VCaP (cell line): ENCODE data around the gene BFSP2.

Experiments used
- H3K27ac ChIP-seq: fragments of 450-650 bp; 2 replicates; pipeline ENCODE4 v1.5.1; 2017
- CTCF ChIP-seq: fragments of 450-650 bp; conservative IDR thresholded peaks from 2 replicates; pipeline ENCODE4 v1.5.1; 2017; ENCODE audit warnings: mild to moderate bottlenecking, moderate library complexity

The BFSP2 gene

DNA sequence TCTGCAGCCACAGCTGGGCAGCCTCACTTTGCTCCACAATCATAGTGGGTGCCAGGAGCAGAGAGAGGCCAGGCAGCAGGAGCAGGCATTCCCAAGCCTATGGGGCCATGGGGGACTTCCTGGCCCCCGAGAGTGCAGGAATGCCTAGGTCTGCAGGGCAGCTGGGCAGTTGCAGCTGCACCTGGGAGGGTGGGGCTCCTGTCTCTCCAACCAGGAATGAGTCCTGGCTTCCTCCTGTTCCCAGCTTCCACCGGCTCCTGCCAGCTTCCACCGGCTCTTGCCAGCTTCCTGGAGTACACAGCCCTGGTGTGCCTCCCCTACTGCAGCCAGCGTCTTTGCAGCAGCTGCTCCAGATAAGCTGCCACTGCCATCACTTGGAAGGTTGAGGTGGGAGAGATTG lies 87.3 kb downstream of the BFSP2 start:
- no peak for TF ChIP-seq CTCF
- H3K27ac ChIP-seq: no peak overlapping the region

DNA sequence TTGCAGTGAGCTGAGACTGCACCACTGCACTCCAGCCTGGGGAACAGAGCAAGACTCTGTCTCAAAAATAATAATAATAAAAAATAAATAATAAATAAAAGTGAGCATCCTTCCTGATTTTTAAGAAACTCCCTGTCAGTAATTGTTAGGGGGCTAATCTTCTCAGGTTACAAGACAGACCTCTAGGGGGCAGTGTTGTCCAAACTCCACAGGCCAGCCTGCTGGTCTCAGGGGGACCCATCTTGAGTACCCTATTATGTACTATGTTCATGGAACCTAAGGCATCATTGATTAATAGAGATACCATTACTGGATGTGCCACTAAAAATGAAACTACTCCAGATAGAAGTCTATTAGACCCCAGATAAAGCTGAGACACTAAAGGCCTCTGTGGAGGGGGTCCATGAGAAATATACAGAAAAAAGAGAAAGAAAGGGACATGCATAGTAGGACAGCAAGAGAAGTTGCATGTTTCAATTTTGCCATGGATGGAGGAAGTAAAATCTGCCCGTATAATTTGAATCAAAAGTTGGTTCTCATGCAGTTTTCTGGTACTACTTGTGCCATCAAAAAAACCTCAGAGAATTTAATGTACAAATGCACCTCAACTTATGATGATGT lies 88.2 kb downstream of the BFSP2 start:
- TF ChIP-seq CTCF: no peak; the same call in 1 of the 2 replicates
- H3K27ac ChIP-seq: no peak overlapping the region

DNA sequence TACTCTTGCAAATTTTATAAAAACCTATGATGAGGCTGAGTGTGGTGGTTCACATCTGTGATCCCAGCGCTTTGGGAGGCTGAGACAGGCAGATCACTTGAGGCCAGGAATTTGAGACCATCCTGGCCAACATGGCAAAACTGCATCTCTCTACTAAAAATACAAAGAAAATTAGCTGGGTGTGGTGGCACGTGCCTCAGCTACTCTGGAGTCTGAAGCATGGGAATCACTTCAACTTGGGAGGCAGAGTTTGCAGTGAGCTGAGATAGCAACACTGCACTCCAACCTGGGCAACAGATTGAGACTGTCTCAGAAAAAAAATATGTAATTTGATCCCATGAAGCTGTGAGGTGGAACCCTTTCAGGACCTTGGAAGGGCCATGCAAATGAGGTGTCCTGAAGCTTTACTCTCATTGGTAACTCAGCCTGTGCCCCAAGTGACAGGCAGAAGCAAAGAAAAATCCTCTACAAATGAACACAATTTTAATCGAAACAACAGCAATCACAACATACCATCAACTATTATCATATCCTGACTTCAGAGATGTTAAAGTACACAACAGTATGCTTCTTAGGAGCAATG lies 89.0 kb downstream of the BFSP2 start:
- no peak overlapping the region for H3K27ac ChIP-seq
- TF ChIP-seq CTCF: no peak

DNA sequence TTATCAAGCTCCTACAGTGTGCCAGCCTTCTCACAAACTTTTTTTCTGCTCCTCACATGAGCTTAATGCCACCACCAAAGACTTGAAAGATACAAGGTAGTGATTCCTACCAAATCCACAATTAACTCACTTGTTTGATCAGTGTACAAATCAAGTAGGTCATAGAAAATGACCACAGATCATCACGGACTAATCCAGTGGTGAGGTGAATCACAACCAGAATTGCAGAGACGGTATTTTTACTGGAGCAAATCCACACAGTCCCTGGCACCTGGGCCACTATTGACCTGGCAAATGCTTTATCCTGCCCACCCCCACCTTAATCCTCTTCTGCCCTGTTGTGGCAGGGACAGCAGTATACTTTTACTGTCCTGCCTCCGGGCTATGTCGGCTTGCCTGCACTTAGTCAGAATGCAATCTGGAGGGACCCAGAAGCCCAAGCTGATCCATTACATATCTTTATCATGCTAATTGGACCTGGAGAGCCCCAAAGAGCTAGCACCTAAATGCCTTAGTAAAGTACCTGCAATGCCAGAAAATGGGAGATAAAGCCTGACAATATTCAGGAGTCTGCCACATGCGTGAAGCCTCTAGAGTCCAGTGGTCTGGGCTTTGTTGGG lies 89.7 kb downstream of the BFSP2 start:
- no peak overlapping the region for H3K27ac ChIP-seq
- TF ChIP-seq CTCF: no peak

DNA sequence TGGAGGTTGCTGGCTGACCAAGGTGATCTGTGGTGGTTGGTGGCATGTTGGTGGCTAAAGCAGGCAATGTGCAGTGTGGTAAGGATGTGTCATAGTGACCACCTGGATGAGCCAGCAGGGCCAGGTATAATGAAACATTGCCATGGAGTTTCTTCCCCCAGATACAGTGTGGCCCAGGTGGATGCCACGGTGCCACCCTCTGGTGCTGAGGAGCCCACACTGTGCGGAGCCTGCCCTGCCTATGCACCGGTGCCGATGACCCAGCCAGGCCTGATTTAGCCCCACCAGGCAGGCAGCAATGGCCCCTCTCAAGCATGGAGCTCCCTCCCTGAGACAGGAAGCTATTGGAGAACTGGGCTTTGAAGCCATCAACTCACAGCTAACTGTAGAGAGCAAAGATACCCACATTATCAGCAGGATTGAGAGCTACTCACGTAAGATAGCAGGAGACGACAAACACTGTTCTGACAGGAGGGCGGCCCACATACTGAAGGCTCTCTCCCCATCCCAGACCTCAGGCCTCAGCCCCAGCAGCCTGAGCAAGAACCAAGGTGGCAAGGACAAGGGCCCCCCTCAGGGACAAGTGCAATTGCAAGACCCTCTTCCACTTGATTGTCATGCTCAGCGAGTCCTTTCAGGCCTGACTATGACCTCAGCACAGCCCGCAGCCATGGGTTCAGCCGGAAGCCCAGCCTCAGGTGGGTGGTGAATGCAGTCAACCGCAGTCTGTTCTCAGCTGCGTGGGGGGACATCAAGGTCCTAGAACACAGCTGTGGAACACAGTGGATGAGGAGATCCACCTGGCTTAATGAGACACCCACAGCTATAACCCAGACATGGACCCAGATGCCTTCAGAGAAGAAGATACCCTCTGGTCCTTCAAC lies 90.9 kb downstream of the BFSP2 start:
- H3K27ac ChIP-seq: no peak overlapping the region
- TF ChIP-seq CTCF: no peak

- no peak overlapping the region for H3K27ac ChIP-seq
- TF ChIP-seq CTCF: no peak
These were observed 91.7 kb downstream of the BFSP2 start for GRCh38 chr3:133491481-133492059.
